Epithelial cell of esophagus (primary cell): ENCODE results near the gene SHANK3.

Experiments used
- DNase-seq: peaks from one replicate; pipeline ENCODE4 v3.0.0; 2010; ENCODE audit warnings: low read depth
- H3K4me3 ChIP-seq: 2 replicates; pipeline ENCODE4 v1.5.1; 2011; ENCODE audit warnings: mild to moderate bottlenecking, low read length, control low read depth
- TF ChIP-seq, protein P1 (sequence below): IDR thresholded peaks from 2 replicates; pipeline ENCODE4 v1.5.1; 2011; ENCODE audit warnings: low read depth, mild to moderate bottlenecking, low read length, control low read depth, inconsistent platforms; ENCODE audit not compliant: insufficient read depth; ENCODE audit errors: missing control alignments

SHANK3 gene

DNA sequence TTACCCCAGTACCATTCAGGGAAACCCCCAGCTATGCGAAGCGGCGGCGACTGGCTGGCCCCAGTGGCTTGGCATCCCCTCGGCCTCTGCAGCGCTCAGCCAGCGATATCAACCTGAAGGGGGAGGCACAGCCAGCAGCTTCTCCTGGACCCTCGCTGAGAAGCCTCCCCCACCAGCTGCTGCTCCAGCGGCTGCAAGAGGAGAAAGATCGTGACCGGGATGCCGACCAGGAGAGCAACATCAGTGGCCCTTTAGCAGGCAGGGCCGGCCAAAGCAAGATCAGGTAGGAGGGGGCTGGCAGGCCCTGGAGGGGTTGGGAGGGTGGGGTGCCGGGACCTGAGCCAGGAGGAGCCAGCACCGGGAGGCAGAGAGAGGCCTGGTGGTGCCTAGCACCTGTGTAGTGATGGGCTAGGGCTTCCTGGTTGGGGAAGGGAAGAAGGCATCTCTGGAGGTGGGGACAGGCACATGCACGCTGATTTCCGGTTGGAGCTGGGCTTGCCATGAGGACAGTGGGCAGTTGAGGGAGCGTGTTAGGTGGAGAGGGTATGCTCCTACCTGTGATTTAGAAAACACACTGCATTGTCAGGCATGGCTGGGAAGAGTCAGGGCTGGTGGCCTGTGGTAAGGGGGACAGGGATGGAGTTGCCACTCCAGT lies 22.3 kb downstream of the SHANK3 start:
- no peak overlapping the region for H3K4me3 ChIP-seq
- TF ChIP-seq, protein P1, sequence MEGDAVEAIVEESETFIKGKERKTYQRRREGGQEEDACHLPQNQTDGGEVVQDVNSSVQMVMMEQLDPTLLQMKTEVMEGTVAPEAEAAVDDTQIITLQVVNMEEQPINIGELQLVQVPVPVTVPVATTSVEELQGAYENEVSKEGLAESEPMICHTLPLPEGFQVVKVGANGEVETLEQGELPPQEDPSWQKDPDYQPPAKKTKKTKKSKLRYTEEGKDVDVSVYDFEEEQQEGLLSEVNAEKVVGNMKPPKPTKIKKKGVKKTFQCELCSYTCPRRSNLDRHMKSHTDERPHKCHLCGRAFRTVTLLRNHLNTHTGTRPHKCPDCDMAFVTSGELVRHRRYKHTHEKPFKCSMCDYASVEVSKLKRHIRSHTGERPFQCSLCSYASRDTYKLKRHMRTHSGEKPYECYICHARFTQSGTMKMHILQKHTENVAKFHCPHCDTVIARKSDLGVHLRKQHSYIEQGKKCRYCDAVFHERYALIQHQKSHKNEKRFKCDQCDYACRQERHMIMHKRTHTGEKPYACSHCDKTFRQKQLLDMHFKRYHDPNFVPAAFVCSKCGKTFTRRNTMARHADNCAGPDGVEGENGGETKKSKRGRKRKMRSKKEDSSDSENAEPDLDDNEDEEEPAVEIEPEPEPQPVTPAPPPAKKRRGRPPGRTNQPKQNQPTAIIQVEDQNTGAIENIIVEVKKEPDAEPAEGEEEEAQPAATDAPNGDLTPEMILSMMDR: no peak
- DNase-seq: no peak

DNA sequence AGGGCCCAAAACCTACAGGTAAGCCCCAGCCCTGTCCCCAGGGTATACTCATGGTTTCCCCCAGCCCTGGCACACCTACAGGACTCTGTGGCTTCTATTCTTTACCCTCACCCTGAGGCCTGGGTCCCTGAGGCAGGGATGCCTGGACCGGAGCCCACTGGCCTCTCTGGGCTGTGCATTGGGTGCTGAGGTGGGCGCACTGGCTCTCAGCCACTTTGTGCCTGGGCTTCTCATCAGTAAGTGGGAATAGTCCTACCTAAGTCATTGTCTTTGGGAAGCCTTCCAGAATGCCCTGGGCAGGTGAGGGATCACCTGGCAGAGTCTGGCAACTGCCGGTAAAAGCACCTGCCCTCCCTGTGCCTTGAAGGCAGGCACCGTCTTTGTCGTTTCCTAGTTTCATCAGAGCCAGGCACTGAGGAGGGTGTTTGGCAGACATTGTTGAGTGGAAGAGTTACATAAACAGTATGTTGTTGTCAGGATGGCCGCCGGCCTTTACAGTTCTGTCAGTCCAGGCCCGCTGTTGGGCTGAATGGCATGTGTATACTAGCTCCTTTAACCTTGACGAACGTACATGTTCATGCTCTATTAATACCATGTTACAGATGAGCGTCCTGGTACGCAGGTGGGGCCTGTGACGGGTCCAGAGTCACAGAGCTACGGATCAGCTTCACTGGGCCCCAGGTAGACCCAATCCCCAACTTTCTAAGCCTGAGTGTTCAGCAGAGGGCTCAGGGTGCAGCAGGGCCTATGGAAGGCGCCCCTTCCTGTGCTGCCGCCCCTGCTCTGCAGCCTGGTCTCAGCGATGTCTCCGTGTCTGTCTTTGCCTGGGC lies 23.0 kb downstream of the SHANK3 start:
- no peak overlapping the region for H3K4me3 ChIP-seq
- TF ChIP-seq, protein P1: no peak
- peak; percentile 63 for DNase-seq

DNA sequence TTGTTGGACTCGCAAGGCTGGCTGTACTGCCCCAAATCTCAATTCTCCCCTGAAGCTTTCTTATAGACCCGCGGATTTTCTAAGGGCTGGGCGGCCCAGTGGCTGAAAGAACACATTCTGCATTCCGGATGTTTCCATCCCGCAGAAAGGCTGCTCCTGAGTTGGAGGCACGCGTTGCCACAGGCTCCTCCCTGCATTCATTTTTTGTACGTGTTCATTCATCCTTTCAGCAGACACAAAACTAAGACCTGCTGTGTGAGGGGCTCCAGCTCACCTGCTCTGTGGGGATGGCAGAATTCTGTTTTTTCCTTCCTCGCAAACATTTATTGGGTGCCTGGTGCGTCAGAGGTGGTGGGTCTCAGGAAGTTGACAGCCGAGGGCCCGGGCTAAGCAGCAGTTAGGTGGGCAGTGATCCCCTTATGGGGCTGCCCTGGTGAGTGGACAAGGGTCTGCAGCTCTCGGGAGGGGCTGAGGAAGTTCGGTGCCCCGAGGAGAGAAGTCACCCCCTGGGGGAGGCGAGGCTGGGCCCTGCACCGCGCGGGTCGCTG lies 23.7 kb downstream of the SHANK3 start:
- peak; percentile 43 for DNase-seq
- no peak overlapping the region for H3K4me3 ChIP-seq
- TF ChIP-seq, protein P1: no peak

DNA sequence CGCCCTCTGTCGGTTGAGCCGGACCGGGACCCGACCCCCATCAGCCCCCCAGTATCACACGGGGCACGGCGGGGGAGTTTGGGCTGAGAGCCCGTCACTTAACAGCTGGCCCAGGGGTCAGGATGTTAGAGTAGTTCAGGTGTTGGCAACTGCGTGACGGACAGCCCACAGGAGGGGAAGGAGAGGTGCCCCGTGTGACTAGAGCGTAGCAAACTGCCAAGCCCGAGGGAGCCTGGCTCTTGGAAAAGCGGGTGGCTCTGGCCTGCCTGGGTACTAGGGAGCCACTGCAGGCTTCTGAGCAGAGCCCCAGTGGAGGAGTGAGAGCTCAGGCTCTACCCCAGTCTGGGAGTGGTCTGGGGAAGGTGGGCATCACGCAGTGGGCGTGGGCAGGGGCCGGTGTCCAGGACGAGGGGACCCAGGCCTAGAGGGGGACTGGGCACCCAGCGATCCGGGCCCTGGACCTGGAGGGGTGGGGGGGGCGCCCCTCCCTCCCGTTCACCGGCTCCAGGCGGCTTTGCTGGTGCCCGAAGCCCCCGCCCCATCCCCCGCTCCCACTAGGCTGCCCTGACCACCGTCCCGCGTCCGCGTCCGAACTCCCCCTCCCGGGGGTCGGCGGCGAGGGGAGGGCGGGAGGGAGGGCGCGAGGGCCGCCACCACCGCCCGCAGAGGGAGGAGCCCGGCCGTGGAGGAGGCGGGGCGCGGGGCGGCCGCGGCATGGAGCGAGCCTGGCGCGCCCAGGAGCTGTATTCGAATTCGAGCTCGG lies 24.4 kb downstream of the SHANK3 start:
- TF ChIP-seq, protein P1: peak; percentile 44
- peak overlapping the region; percentile 49 for H3K4me3 ChIP-seq
- DNase-seq: peak; percentile 43

DNA sequence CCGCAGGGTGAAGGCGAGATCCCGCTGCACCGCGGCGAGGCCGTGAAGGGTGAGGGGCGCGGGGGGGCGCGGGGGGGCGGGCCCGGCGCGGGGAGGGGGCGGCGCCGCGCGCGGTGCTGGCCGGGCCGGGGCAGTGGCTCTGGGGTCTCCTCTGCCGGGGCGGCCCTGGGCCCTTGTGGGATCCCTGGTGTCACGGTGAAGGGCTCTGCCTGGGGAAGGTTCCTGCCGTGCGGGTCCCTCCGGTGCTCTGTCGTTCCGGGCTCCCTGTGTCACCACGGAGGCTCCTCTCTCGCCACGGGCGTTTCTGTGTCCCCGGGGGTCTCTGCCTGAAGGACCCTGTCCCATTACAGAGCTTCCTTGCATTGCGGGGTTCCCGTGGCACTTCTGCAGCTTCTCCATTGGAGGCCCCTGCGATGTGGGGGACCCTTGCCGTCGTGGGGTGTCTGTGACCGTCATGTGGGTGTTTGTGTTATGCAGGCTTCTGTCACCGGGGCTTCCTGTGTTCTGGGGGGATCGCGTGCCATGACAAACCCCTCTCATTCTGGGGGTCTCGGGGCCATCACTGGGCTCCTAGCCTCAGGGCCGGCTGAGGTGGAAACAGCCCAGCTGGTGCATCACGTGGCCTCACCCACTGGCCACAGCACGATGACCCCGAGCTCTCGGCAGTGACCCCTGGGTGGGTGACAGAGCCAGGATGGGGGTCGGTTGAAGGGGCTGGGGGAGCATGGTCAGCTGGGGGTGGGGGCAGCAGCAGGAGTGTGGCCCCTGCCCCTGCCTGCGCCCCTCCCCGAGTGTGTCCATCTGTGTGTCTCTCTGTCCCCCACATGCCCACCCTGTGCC lies 25.3 kb downstream of the SHANK3 start:
- TF ChIP-seq, protein P1: no peak
- H3K4me3 ChIP-seq: peak overlapping the region; percentile 49
- DNase-seq: no peak

DNA sequence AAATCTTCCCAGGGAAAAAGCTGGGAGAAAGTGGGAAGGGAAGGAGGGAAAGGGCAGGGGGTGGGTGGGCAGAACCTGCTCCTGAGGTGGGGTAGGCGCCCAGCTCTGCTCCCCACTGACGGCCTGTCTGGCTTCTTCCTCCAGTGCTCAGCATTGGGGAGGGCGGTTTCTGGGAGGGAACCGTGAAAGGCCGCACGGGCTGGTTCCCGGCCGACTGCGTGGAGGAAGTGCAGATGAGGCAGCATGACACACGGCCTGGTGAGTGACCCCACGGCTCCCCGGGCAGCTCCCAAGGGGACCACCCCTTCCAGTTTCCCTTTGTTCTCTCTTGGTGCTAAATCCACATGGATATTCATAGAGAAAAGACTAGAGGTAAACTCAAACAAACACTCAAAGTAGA lies 25.9 kb downstream of the SHANK3 start:
- no peak overlapping the region for H3K4me3 ChIP-seq
- no peak for DNase-seq
- TF ChIP-seq, protein P1: no peak
